Measurements from ENCODE around the gene ACAT2. TPM values are rescaled to one million over a fixed set of nuclear protein-coding genes. Genes with fewer than 3 reads are reported as not detected.
A peak's percentile ranks its signal among the peaks of the same experiment; 100 is the strongest.

ACAT2 gene
- total and polyA plus RNA-seq, 5 donors, result 4.7 to 7.9 (median 5.4) TPM

DNA sequence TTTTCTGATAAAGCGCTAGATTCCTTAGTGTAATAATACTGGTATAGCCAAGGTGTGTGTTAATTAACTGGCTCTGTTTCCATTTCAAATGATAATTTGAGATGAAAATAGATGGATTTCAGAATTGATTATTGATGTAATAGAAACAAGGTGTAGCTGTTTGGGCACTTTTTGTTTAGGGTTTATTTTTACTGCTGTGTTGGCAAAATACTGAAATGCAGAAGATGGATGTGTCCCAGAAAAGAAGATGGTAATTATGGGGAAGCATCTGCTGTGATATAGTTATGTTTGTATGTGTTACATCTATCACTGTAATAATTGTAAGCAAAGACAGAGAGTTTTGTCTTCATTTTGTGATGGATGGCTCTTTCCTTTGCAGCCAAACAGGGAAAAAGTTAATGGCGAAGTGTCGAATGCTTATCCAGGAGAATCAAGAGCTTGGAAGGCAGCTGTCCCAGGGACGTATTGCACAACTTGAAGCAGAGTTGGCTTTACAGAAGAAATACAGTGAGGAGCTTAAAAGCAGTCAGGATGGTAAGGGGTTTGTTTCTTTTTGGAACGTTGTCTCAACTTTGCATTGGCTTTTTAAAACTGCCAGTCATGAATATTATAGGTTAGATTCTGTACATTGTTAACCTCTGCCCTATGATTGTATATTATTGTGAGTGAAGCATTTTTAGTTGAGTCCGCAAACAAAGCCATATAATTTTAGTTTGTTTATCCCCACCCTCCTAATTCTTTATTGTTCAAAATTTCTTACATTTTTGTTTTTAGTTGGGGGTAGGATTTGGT, 8.6 kb upstream of the ACAT2 start:
- no peaks in the 10 kb centered on the region for H3K4me1 ChIP-seq (ENCODE audit: control insufficient read depth, insufficient read depth, low read length)
- no peaks in the 10 kb centered on the region for H3K27me3 ChIP-seq (ENCODE audit: control insufficient read depth, insufficient read depth)
- H3K4me3 ChIP-seq (ENCODE audit: low read length), result no peak overlapping the region
- H3K27ac ChIP-seq (ENCODE audit: low read length), result no peak overlapping the region
- intact Hi-C loops (cut with DNase I), result no loop called here
- no peak for DNase-seq
- ATAC-seq, result no peak
- WGBS, result 77% methylated on average over 6 of the region's 6 CpGs
- no peaks in the 10 kb centered on the region for H3K9me3 ChIP-seq (ENCODE audit: control insufficient read depth, low read length)

DNA sequence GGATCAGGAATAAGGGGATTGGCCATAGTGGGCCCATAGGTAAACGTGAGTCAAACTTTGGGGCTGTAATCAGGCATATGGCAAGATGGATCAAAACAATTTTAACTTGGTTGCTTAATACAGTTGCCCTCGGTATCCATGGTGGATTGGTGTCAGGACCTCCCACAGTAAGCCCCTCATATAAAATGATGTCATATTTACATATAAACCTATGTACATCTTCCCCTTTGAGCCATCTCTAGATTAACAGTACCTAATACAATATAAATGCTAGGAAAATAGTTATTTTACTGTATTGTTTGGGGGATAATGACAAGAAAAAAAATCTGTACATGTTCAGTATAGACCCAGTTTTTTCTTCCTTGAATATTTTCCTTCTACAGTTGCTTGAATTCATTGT, 7.4 kb upstream of the ACAT2 start:
- H3K4me1 ChIP-seq (ENCODE audit: control insufficient read depth, insufficient read depth, low read length), result no peaks in the 10 kb centered on the region
- DNase-seq (no peak), ATAC-seq (no peak)
- intact Hi-C loops (cut with DNase I), result no loop called here
- no peaks in the 10 kb centered on the region for H3K27me3 ChIP-seq (ENCODE audit: control insufficient read depth, insufficient read depth)
- no peak overlapping the region for H3K4me3 ChIP-seq (ENCODE audit: low read length)
- no peak overlapping the region for H3K27ac ChIP-seq (ENCODE audit: low read length)
- no peaks in the 10 kb centered on the region for H3K9me3 ChIP-seq (ENCODE audit: control insufficient read depth, low read length)
- WGBS, result 78% methylated on average over 2 of the region's 2 CpGs

DNA sequence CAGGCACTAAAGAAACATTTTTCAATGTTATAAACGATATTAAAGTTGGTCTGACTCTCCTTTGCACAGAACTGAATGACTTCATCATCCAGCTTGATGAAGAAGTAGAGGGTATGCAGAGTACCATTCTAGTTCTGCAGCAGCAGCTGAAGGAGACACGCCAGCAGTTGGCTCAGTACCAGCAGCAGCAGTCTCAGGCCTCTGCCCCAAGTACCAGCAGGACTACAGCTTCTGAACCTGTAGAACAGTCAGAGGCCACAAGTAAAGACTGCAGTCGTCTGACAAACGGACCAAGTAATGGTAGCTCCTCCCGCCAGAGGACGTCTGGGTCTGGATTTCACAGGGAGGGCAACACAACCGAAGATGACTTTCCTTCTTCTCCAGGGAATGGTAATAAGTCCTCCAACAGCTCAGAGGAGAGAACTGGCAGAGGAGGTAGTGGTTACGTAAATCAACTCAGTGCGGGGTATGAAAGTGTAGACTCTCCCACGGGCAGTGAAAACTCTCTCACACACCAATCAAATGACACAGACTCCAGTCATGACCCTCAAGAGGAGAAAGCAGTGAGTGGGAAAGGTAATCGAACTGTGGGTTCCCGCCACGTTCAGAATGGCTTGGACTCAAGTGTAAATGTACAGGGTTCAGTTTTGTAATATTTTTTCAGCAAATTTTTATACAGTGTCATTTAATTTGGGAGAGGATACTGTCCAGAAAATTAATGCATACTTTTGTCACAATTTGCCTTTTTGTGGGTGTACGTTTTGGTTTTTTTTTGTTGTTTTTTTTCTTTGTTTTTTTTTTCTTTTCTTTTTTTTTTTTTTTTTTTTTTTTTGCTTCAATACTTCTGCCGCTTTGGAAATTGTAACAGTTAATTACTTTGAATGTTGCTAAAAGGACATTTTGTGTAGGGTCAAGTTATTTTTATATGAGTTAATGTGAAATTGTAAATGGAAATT, 6.6 kb upstream of the ACAT2 start:
- no peak overlapping the region for H3K27ac ChIP-seq (ENCODE audit: low read length)
- H3K4me3 ChIP-seq (ENCODE audit: low read length), result no peak overlapping the region
- no peaks in the 10 kb centered on the region for H3K9me3 ChIP-seq (ENCODE audit: control insufficient read depth, low read length)
- WGBS, result 71% methylated on average over 15 of the region's 15 CpGs
- DNase-seq (peak in 1 of 3 donors; percentile 41), ATAC-seq (no peak)
- H3K27me3 ChIP-seq (ENCODE audit: control insufficient read depth, insufficient read depth), result no peaks in the 10 kb centered on the region
- intact Hi-C loops (cut with DNase I), result no loop called here
- H3K4me1 ChIP-seq (ENCODE audit: control insufficient read depth, insufficient read depth, low read length), result no peaks in the 10 kb centered on the region

DNA sequence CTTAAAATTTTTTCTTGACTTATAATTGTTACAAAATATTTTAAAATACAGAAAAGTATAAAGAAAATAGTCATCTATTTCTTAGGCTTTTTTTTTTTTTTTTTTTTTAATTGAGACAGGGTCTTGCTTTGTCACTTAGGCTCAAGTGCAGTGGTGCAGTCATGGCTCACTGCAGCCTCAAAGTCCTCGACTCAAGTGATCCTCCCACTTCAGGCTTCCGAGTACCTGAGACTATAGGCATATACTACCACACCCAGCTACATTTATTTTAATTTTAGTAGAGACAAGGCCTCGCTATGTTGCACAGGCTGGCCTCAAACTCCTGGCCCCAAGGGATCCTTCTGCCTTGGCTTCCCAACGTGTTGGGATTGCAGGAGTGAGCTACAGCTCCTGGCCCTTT, 5.3 kb upstream of the ACAT2 start:
- H3K27ac ChIP-seq (ENCODE audit: low read length), result no peak overlapping the region
- no peaks in the 10 kb centered on the region for H3K27me3 ChIP-seq (ENCODE audit: control insufficient read depth, insufficient read depth)
- H3K4me1 ChIP-seq (ENCODE audit: control insufficient read depth, insufficient read depth, low read length), result no peaks in the 10 kb centered on the region
- H3K9me3 ChIP-seq (ENCODE audit: control insufficient read depth, low read length), result no peaks in the 10 kb centered on the region
- intact Hi-C loops (cut with DNase I), result no loop called here
- ATAC-seq, result no peak
- 76% methylated on average over 4 of the region's 4 CpGs for WGBS
- no peak overlapping the region for H3K4me3 ChIP-seq (ENCODE audit: low read length)
- DNase-seq, result no peak

DNA sequence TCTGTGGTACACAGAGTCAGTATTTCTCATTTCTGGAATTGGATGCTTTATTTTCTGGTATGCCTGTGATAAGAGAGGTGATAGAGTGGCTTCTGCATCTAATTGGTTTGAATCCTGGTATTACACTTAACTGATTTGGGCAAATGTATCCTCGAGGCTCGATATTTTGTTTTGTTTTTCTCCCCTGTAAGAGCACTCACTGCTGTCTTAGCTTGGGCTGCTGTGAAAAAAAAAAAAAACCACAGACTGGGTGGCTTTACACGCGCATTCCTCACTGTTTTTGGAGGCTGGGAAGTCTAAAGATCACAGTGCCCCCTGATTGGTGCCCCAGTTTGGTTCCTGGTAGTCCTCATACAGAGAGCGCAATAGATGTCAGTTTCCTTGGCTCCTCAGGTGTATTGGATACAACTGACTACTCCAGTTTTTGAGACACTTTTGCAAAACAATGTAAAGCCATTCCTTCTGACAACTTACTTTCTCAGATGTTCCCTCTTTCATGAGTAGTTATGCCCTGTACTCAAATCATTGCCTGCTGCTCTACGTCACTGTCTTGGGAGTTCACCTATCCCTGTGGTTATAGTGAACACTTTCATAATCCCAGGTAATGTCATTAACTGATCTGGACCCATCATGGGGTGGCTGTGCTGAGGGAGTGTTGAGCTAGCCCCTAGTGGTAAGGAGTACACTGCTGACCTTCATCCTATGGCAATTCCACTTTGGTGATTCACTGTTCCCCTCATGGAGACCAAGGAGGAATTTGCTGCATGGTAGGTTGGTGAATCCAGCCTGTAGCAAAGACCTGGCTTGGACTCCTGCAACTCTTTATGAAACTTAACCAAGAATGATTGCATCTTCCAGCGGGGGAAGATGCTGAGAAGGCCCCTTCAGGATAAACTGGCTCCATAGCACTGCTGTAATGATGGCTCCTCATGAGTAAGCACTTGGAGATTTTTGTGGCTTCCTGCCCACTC, 3.5 kb upstream of the ACAT2 start:
- H3K27ac ChIP-seq (ENCODE audit: low read length), result no peak overlapping the region
- WGBS, result 92% methylated on average over 7 of the region's 7 CpGs
- no peaks in the 10 kb centered on the region for H3K9me3 ChIP-seq (ENCODE audit: control insufficient read depth, low read length)
- intact Hi-C loops (cut with DNase I), result no loop called here
- DNase-seq, result no peak
- no peak overlapping the region for H3K4me3 ChIP-seq (ENCODE audit: low read length)
- H3K4me1 ChIP-seq (ENCODE audit: control insufficient read depth, insufficient read depth, low read length), result peaks cover 5% of the 10 kb centered on the region
- no peaks in the 10 kb centered on the region for H3K27me3 ChIP-seq (ENCODE audit: control insufficient read depth, insufficient read depth)
- no peak for ATAC-seq

DNA sequence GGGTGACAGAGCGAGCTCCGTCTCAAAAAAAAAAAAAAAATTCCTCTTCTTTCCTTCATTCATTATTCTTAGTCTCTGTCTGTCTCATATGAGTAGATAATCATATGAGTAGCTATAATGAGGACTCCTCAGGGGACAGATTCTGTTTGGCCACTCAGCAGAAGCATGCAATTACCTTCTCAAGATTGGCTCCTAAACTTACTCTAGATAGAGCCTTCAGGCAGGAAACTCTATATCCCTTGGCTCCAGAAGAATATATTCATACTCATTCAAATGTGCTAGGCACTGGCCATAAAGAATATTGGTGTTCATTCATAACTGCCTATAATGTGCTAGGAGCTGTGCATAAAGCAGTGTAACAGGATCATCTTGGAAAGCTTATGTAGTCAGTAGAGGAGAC, 2.2 kb upstream of the ACAT2 start:
- 70% methylated on average over 1 of the region's 2 CpGs for WGBS
- H3K4me3 ChIP-seq (ENCODE audit: low read length), result no peak overlapping the region
- H3K27ac ChIP-seq (ENCODE audit: low read length), result no peak overlapping the region
- ATAC-seq (no peak), DNase-seq (no peak)
- no peaks in the 10 kb centered on the region for H3K9me3 ChIP-seq (ENCODE audit: control insufficient read depth, low read length)
- intact Hi-C loops (cut with DNase I), result no loop called here
- H3K27me3 ChIP-seq (ENCODE audit: control insufficient read depth, insufficient read depth), result no peaks in the 10 kb centered on the region
- H3K4me1 ChIP-seq (ENCODE audit: control insufficient read depth, insufficient read depth, low read length), result peaks cover 5% of the 10 kb centered on the region

DNA sequence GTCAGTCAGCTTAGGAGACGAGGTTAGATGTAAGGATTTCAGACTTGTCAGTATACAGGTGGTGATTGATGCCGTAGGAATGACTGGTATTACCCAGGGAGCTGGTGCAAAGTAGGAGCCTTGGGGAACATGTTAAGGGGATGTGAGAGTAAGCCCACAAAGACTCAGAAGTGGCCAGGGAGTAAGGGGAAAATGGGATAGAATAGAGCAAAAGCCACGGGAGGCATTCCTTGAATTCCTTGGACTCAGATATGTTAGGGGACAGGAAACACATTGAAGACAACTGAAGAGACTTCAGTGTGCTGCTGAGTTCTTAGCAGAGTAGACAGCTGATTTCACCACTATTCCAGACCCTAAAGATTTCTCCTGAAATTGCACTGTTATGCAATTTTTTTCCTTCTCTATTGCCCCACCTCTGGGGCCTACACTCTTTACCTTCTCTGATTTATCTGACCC, 1.2 kb upstream of the ACAT2 start:
- 50% methylated on average over 3 of the region's 3 CpGs for WGBS
- H3K4me1 ChIP-seq (ENCODE audit: control insufficient read depth, insufficient read depth, low read length), result peaks cover 5% of the 10 kb centered on the region
- DNase-seq (no peak), ATAC-seq (no peak)
- H3K27me3 ChIP-seq (ENCODE audit: control insufficient read depth, insufficient read depth), result no peaks in the 10 kb centered on the region
- intact Hi-C loops (cut with DNase I), result no loop called here
- H3K4me3 ChIP-seq (ENCODE audit: low read length), result no peak overlapping the region
- no peaks in the 10 kb centered on the region for H3K9me3 ChIP-seq (ENCODE audit: control insufficient read depth, low read length)
- H3K27ac ChIP-seq (ENCODE audit: low read length), result no peak overlapping the region

DNA sequence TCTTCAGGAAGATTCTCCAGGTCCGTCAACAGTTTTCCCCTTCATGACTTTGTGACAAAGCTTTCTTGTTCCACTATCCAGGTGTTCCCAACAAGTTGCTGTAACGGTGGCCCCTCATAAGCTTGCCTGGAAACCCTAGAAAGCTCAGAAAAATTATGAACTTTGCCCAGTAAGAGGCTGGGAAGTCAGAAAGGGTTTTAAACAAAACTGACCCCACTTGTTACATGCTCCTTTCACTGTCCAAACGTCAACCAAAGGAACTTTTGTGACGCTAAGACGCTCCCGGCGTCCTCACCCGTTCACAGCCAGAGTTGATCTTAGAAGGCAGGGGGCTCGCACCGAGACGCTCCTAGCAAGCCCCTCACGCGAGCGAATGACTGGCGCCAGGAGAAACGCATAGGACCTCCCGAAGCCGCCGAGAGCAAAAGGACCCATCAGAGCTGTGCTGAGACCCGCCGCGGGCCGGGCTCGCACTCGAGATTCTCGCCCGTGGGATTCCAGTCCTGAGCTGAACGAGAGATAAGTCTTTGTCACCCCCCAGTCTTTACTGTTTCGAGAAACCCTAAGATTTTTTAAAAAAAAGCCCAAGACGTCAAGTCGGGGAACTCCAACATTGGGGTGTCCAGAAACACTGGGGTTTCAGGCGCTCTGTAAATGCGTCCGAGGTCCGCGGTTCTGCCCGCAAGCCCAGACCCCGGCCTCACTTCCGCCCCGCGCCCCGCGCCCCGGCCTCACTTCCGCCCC, 544 bp upstream of the ACAT2 start:
- ATAC-seq (no peak), DNase-seq (peak; percentile 37 to 65 (median 64))
- H3K27ac ChIP-seq (ENCODE audit: low read length), result peak overlapping the region; percentile 75
- peak overlapping the region; percentile 72 for H3K4me3 ChIP-seq (ENCODE audit: low read length)
- no peaks in the 10 kb centered on the region for H3K27me3 ChIP-seq (ENCODE audit: control insufficient read depth, insufficient read depth)
- H3K4me1 ChIP-seq (ENCODE audit: control insufficient read depth, insufficient read depth, low read length), result peaks cover 5% of the 10 kb centered on the region
- WGBS, result 9% methylated on average over 45 of the region's 45 CpGs
- intact Hi-C loops (cut with DNase I), result no loop called here
- H3K9me3 ChIP-seq (ENCODE audit: control insufficient read depth, low read length), result no peaks in the 10 kb centered on the region

DNA sequence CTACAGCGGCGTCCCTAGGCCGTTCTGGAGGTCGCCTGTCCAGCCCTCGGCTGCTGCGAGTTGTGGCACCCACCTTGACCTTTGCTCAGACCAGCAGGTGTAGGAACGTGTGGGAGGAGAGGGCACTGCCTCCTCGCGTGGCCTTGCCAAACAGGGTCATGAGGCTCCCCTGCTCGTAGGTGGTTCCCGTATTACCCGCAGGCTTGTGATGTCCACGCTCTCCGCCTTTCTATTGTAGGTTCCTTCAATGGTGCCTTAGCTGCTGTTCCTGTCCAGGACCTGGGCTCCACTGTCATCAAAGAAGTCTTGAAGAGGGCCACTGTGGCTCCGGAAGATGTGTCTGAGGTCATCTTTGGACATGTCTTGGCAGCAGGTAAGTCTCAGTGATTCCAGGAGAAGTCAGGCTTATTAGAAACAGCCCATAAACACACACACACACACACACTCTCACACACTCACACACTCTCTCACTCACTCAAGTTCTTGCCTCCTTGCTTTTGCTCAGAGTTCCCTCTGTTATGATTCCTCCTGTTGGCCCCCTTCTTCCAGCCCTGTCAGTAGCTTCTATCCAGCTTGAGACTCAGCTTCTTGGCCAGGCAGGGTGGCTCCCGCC, 942 bp downstream of the ACAT2 start:
- peak overlapping the region; percentile 72 for H3K4me3 ChIP-seq (ENCODE audit: low read length)
- WGBS, result 23% methylated on average over 16 of the region's 16 CpGs
- DNase-seq, result peak in 1 of 3 donors; percentile 63
- no peaks in the 10 kb centered on the region for H3K27me3 ChIP-seq (ENCODE audit: control insufficient read depth, insufficient read depth)
- H3K9me3 ChIP-seq (ENCODE audit: control insufficient read depth, low read length), result no peaks in the 10 kb centered on the region
- intact Hi-C loops (cut with DNase I), result no loop called here
- peak overlapping the region; percentile 64 for H3K27ac ChIP-seq (ENCODE audit: low read length)
- peak; percentile 1 to 4 for ATAC-seq
- H3K4me1 ChIP-seq (ENCODE audit: control insufficient read depth, insufficient read depth, low read length), result peaks cover 5% of the 10 kb centered on the region

DNA sequence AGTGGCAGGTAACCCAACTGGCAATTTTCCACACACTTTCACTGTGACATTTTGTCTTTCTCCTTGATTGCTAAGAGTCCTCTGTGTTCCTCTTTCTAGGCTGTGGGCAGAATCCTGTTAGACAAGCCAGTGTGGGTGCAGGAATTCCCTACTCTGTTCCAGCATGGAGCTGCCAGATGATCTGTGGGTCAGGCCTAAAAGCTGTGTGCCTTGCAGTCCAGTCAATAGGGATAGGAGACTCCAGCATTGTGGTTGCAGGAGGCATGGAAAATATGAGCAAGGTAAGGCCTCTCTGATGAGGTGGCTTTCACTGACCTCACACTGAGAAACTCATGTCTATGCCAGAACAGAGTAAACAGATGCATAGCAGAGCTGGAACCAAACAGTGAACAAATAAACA, 5.1 kb downstream of the ACAT2 start:
- Histone ChIP-seq H3K4me1 (ENCODE audit: control insufficient read depth, insufficient read depth, low read length) (peaks cover 5% of the 10 kb centered on the region), H3K4me3 (ENCODE audit: low read length) (no peak overlapping the region), H3K27me3 (ENCODE audit: control insufficient read depth, insufficient read depth) (no peaks in the 10 kb centered on the region), H3K9me3 (ENCODE audit: control insufficient read depth, low read length) (no peaks in the 10 kb centered on the region), H3K27ac (ENCODE audit: low read length) (no peak overlapping the region)
- intact Hi-C loops (cut with DNase I), result no loop called here
- DNase-seq (no peak), ATAC-seq (no peak)

Measured in right cardiac atrium (tissue), 5 donors.